ENCODE measurements around the gene CD300A. TPM values are rescaled to one million over a fixed set of nuclear protein-coding genes. Genes with fewer than 3 reads are reported as not detected.
"Not testable (repeated sequence)": the region's sequence is repeated elsewhere in the genome, so short reads cannot be mapped to it uniquely, and the experiment has no call there.

The CD300A gene
- total RNA-seq, 4 donors from 2014 or later: 1.4 to 2.5 TPM; not detected in 2

DNA sequence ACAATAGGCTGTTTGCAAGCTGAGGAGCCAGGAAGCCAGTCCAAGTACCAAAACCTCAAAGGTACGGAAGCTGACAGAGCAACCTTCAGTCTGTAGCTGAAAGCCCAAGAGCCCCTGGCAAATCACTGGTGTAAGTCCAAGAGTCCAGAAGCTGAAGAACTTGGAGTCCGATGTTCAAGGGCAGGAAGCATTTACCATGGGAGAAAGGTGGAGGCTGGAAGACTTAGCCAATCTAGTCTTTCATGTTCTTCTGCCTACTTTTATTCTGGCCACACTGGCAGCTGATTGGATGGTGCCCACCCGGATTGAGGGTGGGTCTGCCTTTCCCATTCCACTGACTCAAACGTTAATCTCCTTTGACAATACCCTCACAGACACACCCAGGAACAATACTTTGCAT is 49.5 kb downstream of the CD300A start:
- in situ Hi-C loops (cut with MboI; ENCODE audit: low sequenced_read_pairs in 4 of 4) (no loop called here), intact Hi-C loops (cut with DNase I; ENCODE audit: low total_unique reads) (loop anchor here (10.0 kb wide), 1 partner anchor 301 kb away; the partner anchor contains the start of gene TTYH2)
- no peak for TF ChIP-seq POLR2A (IDR thresholded peaks at IDR 0.05)

DNA sequence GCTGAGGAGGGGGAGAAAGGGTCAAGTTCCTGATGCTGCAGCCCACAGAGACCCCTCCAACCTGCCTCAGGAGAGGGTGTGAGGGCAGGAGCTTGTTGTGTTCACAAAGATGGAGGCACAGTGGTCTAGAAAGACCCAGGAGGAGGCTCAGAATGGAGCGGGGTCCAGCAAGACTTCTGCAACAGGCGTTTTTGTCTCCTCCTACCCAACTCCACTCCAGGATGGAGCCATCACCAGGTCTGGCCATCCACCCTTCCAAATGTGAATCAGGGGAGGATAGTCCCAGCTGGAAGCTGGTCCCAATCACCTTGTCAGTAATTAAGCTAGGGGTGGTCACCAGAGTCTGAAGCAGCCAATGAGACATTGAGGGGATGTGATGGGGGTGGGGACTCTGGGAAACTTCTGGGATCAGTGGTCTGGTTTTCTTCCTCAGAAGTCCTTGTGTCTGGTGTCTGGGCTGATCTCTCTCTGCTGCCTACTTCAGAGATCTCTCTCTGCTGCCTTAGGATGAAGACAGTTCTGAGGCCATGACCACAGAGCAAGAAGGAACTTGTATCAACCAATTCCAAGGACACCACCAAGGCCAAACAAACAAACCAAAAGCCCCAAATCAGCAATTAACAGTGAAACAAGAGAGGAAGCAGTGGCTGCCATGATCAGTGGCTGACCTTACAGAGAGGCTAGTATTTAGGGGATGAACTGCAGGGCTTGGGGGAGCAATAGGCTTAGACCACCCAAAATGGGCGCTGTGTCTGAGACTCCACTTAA is 50.3 kb downstream of the CD300A start:
- intact Hi-C loops (cut with DNase I; ENCODE audit: low total_unique reads) (loop anchor here (10.0 kb wide), 1 partner anchor 302 kb away; the partner anchor contains the start of gene TTYH2), in situ Hi-C loops (cut with MboI; ENCODE audit: low sequenced_read_pairs in 4 of 4) (no loop called here)
- Histone ChIP-seq H3K9me3 (no peaks in the 10 kb centered on the region), H3K27ac (no peak overlapping the region), H3K4me1 (peaks cover 8 to 12% of the 10 kb centered on the region in 2 donors), H3K4me3 (no peak overlapping the region), H3K27me3 (no peaks in the 10 kb centered on the region), H3K36me3 (no peaks in the 10 kb centered on the region)
- DNase-seq: no peak
- no peak for TF ChIP-seq POLR2A (IDR thresholded peaks at IDR 0.05)
- TF ChIP-seq, protein P1, sequence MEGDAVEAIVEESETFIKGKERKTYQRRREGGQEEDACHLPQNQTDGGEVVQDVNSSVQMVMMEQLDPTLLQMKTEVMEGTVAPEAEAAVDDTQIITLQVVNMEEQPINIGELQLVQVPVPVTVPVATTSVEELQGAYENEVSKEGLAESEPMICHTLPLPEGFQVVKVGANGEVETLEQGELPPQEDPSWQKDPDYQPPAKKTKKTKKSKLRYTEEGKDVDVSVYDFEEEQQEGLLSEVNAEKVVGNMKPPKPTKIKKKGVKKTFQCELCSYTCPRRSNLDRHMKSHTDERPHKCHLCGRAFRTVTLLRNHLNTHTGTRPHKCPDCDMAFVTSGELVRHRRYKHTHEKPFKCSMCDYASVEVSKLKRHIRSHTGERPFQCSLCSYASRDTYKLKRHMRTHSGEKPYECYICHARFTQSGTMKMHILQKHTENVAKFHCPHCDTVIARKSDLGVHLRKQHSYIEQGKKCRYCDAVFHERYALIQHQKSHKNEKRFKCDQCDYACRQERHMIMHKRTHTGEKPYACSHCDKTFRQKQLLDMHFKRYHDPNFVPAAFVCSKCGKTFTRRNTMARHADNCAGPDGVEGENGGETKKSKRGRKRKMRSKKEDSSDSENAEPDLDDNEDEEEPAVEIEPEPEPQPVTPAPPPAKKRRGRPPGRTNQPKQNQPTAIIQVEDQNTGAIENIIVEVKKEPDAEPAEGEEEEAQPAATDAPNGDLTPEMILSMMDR (IDR thresholded peaks at IDR 0.05 in 4 of 5, conservative IDR thresholded peaks at IDR 0.05 in 1 of 5): no peak
- ATAC-seq: no peak

More for the DNA sequence above, 49.5 kb downstream of the CD300A start:
- DNase-seq: no peak
- Histone ChIP-seq H3K27ac (no peak overlapping the region), H3K9me3 (no peaks in the 10 kb centered on the region), H3K4me1 (peaks cover 13 to 19% of the 10 kb centered on the region in 2 donors), H3K27me3 (no peaks in the 10 kb centered on the region), H3K36me3 (no peaks in the 10 kb centered on the region), H3K4me3 (no peak overlapping the region)
- ATAC-seq: no peak

DNA sequence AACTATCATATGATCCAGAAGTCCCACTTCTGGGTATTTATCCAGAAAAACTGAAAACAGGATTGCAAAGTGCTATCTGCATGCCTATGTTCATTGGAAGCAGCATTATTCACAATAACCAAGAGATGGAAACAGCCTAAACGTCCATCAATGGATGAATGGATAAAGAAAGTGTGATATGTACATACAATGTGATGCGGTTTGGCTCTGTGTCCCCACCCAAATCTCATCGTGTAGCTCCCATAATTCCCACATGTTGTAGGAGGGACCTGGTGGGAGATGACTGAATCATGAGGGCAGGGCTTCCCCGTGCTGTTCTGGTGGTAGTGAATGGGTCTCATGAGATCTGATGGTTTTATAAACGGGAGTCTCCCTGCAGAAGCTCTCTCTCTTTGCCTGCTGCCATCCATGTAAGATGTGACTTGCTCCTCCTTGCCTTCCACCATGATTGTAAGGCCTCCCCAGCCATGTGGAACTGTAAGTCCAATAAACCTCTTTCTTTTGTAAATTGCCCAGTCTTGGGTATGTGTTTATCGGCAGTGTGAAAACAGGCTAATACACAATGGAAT is 52.1 kb downstream of the CD300A start:
- in situ Hi-C loops (cut with MboI; ENCODE audit: low sequenced_read_pairs in 4 of 4); H3K27me3 ChIP-seq; H3K4me1 ChIP-seq; H3K4me3 ChIP-seq; H3K36me3 ChIP-seq; ATAC-seq; H3K27ac ChIP-seq; DNase-seq; H3K9me3 ChIP-seq: not testable (repeated sequence)
- intact Hi-C loops (cut with DNase I; ENCODE audit: low total_unique reads): loop anchor here (10.0 kb wide), 1 partner anchor 304 kb away; the partner anchor contains the start of gene TTYH2

DNA sequence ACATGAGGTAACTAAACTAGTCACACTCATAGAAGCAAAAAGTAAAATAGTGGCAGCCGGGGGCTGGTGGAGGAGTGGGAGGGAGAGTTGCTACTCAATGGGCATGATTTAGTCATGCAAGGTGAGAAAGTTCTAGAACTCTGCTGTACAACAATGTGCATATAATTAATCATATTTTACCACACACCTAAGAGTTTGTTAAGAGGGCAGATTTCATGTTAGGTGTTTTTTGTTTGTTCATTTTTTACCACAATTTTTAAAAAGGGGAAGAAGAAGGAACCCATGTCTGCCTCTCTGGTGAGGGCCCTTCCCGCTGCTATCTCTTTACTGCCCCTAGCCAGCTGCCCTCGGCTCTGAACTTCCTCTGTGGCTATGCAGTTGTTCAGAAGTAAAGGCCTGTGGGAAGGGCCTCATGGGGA is 53.6 kb downstream of the CD300A start:
- Histone ChIP-seq H3K9me3 (no peaks in the 10 kb centered on the region), H3K4me3 (no peak overlapping the region), H3K27ac (no peak overlapping the region), H3K36me3 (no peaks in the 10 kb centered on the region), H3K4me1 (no peaks in the 10 kb centered on the region), H3K27me3 (no peaks in the 10 kb centered on the region)
- TF ChIP-seq, protein P1 (IDR thresholded peaks at IDR 0.05 in 4 of 5, conservative IDR thresholded peaks at IDR 0.05 in 1 of 5): no peak
- no peak for TF ChIP-seq POLR2A (IDR thresholded peaks at IDR 0.05)
- in situ Hi-C loops (cut with MboI; ENCODE audit: low sequenced_read_pairs in 4 of 4) (no loop called here), intact Hi-C loops (cut with DNase I; ENCODE audit: low total_unique reads) (no loop called here)
- DNase-seq (peak in 1 of 2 donors; percentile 27), ATAC-seq (no peak)

DNA sequence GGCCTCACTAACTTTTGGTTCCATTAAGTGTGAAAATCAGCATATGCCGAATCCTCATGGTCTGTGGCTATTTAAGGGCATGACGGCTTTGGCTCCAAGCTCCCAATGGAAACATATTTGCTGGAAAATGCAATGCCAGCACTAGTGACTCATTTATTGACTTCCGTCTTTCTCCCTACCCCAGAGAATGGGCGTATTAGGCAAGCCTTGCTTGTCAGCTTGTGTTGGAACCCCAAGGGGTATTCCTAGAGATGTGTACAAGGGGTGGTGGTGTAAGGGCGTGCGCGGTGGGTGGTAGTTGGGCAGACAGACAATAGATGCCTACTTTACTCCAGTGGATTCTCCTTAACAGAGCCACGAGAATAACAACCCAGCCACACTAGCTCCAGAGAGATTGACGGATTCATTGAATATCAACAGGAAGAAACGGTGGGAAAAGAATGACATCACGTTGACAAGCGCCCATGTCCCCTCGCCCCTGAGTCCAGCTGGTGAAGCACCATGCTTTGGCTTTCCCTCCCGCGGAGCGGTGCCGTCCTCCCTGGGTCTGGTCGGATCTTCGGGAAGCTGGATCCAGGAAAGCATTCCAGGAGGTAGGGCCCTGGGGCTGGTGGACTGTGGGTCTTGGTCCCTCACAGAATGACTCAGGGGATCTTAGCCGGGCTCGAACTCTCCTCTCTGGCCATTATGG is 54.5 kb downstream of the CD300A start:
- Histone ChIP-seq H3K4me3 (no peak overlapping the region), H3K27ac (peak overlapping the region in 2 of 4 donors; percentile 26 to 35), H3K27me3 (no peaks in the 10 kb centered on the region), H3K36me3 (no peaks in the 10 kb centered on the region), H3K4me1 (no peaks in the 10 kb centered on the region), H3K9me3 (no peaks in the 10 kb centered on the region)
- DNase-seq (no peak), ATAC-seq (peak in 1 of 2 donors; percentile 39)
- TF ChIP-seq, protein P1 (IDR thresholded peaks at IDR 0.05 in 4 of 5, conservative IDR thresholded peaks at IDR 0.05 in 1 of 5): no peak
- TF ChIP-seq POLR2A (IDR thresholded peaks at IDR 0.05): peak in 1 of 2 donors; percentile 9
- in situ Hi-C loops (cut with MboI; ENCODE audit: low sequenced_read_pairs in 4 of 4) (no loop called here), intact Hi-C loops (cut with DNase I; ENCODE audit: low total_unique reads) (no loop called here)
